ENCODE measurements around the gene KCNH2.

DNA sequence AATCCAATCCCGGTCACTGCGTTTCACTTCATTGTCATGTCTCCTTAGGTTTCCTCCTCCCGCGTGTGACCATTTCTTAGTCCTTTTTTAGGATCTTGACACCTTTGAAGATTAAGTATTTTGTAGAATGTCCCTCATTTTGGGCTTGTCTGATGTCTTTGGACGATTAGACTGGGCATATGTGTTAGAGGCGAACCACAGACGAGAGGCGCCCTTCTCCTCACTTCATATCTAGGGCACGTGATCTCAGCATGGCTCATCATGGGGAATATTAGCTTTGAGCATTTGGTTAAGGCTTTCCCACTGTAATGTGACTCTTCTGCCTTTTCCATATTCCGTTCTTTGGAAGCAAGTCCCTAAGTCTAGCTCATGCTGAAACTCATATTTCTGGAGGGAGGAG is 59.0 kb downstream of the KCNH2 start:
- TF ChIP-seq, protein P1, sequence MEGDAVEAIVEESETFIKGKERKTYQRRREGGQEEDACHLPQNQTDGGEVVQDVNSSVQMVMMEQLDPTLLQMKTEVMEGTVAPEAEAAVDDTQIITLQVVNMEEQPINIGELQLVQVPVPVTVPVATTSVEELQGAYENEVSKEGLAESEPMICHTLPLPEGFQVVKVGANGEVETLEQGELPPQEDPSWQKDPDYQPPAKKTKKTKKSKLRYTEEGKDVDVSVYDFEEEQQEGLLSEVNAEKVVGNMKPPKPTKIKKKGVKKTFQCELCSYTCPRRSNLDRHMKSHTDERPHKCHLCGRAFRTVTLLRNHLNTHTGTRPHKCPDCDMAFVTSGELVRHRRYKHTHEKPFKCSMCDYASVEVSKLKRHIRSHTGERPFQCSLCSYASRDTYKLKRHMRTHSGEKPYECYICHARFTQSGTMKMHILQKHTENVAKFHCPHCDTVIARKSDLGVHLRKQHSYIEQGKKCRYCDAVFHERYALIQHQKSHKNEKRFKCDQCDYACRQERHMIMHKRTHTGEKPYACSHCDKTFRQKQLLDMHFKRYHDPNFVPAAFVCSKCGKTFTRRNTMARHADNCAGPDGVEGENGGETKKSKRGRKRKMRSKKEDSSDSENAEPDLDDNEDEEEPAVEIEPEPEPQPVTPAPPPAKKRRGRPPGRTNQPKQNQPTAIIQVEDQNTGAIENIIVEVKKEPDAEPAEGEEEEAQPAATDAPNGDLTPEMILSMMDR (IDR thresholded peaks at IDR 0.05): no peak
- no peak for TF ChIP-seq POLR2A (IDR thresholded peaks at IDR 0.05)

Measured in thyroid gland (tissue), 4 donors.